Coronary artery (tissue), 2 donors: ENCODE data around the gene TMEM255B.

Source experiments
- DNase-seq: peaks from one replicate; pipeline ENCODE4 v3.0.0-alpha.2; 2017; ENCODE audit warnings: low spot score
- H3K27ac ChIP-seq, 2 donors: fragments of 200-600 bp; sonication (generic); one replicate each; pipeline ENCODE4 v1.5.1; 2016 to 2019
- H3K4me3 ChIP-seq: fragments of 200-600 bp; sonication (generic); 2 replicates; pipeline ENCODE4 v1.5.1; 2016; ENCODE audit warnings: mild to moderate bottlenecking, moderate library complexity
- TF ChIP-seq, protein P1 (sequence below): fragments of 200-600 bp; sonication (generic); IDR thresholded peaks from one replicate; pipeline ENCODE4 v1.5.1; 2019; ENCODE audit warnings: antibody characterized with exemption

Gene TMEM255B

DNA sequence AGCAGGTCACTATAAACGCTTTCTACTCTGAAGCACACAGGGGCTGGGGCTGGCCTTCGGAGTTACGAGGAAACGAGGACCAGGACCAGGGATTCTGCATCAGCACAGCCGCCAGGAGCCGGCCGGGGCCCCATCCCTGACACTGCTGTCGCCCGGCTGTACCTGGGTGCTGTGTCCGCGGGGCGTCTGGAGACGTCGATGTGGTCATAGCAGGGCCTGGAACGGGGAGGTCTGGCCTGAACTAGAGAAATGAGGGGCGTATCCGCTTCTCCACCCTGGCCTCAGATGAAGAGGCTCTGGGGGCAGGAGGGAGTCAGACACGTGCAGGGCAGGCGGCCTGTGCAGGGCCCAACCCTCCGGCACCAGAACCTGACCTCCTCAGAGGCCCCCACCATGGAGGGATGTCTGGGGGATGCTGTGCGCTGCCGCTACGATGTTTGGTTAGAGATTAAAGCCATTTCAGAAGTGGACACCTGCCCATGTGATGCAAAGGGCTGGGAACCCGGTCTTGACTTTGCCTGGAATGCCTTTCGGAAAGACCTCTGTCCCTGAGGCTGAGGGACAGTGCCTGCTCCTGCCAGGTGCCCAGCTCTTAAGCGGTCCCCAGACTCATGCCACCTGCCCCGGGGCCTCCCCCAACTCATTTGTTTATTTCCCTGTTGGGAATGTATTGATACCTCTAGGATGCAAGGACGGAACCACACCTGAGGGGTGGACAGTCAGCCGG, 83.5 kb downstream of the TMEM255B start:
- TF ChIP-seq, protein P1, sequence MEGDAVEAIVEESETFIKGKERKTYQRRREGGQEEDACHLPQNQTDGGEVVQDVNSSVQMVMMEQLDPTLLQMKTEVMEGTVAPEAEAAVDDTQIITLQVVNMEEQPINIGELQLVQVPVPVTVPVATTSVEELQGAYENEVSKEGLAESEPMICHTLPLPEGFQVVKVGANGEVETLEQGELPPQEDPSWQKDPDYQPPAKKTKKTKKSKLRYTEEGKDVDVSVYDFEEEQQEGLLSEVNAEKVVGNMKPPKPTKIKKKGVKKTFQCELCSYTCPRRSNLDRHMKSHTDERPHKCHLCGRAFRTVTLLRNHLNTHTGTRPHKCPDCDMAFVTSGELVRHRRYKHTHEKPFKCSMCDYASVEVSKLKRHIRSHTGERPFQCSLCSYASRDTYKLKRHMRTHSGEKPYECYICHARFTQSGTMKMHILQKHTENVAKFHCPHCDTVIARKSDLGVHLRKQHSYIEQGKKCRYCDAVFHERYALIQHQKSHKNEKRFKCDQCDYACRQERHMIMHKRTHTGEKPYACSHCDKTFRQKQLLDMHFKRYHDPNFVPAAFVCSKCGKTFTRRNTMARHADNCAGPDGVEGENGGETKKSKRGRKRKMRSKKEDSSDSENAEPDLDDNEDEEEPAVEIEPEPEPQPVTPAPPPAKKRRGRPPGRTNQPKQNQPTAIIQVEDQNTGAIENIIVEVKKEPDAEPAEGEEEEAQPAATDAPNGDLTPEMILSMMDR, result no peak
- Histone ChIP-seq H3K4me3 (no peak overlapping the region), H3K27ac (no peak overlapping the region)
- DNase-seq, result no peak

DNA sequence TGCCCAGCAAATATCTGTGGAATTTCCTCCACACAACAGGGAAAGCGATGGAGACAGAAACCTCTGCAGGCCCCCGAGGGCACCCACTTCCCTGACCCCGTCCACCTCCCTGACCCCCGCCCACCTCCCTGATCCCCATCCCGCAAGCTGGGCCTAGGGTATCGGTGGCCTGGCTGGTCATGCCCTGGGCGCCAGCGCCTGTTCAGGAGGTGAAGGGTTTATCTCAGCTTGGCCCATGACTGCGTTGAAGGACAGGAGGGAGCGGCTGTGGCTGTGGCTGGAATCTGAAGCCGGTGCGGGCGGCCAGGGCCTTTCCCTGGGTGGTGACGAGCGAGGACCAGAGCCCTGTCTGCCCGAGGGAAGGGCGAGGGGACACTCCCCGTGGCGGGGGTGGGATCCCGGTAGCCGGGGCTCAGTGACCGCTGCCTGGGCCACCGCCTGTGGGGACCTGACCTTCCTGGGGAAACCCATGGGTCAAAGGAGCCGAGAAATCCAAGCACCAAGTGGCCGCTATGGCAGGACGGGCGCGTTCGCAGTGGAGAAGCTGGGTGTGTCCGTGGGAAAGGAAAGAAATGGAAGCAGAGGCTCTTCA, 84.1 kb downstream of the TMEM255B start:
- H3K27ac ChIP-seq, result no peak overlapping the region
- H3K4me3 ChIP-seq, result no peak overlapping the region
- TF ChIP-seq, protein P1, result no peak
- no peak for DNase-seq

GRCh38 chr13:113843864-113844556, 85.0 kb downstream of the TMEM255B start:
- no peak overlapping the region for H3K27ac ChIP-seq
- no peak for DNase-seq
- TF ChIP-seq, protein P1, result no peak
- H3K4me3 ChIP-seq, result no peak overlapping the region

DNA sequence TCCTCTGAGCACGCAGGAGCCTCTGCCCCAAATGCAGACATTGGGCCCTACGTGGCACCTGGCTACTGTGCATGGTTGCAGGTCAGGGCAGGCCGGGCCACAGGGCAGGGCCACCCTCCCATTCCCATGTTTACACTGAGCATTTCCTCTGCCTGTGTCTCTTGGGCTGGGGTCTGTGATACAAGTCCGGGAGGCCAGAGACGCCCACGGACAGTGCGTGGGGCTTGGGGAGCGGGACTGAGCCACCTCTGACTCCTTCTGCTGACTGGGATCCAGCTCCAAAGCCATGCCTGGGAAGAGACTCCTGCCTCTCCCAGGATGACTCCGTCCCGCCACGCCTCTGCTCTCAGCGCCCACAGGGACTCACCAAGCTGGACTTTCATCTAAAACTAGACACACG, 86.0 kb downstream of the TMEM255B start:
- no peak for DNase-seq
- Histone ChIP-seq H3K4me3 (no peak overlapping the region), H3K27ac (no peak overlapping the region)
- TF ChIP-seq, protein P1, result no peak

GRCh38 chr13:113845723-113846635, 87.0 kb downstream of the TMEM255B start:
- TF ChIP-seq, protein P1, result no peak
- Histone ChIP-seq H3K4me3 (no peak overlapping the region), H3K27ac (no peak overlapping the region)
- no peak for DNase-seq

DNA sequence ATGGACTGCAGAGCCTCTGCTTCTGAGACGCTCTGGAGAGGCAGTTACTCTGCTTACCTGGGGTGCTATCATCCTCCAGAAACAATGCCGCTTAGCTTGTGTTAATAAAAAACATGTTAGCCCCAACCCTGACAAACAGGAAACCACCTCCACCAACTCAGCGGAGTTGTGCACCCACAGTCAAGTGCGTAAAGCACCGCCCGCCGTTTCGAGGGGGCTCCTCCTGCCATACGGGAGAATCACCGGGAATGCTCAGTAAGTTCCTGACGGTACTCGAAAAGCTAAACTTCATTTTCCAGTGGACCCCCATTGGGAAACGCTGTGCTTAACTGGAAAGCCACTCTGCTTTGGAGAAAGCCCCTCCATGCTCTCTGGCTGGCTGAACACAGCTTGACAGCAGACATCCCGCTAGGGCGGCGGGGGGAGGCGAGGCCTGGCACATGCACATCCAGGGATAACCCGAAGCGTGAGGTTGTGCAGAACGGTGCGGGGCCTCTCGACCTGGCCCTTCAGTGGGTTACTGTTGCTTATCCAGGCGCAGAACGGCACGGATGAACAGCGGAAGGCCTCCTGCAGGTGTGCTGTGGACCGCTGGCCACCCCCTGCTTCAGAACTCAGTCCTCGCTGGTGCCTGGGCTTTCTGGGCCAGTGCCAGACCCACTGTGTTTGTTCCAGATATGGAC, 87.8 kb downstream of the TMEM255B start:
- H3K27ac ChIP-seq, result no peak overlapping the region
- TF ChIP-seq, protein P1, result no peak
- peak; percentile 59 for DNase-seq
- no peak overlapping the region for H3K4me3 ChIP-seq
